ENCODE measurements around the gene FEM1A. TPM values are rescaled to one million over a fixed set of nuclear protein-coding genes. Genes with fewer than 3 reads are reported as not detected.
"Not testable (repeated sequence)": the region's sequence is repeated elsewhere in the genome, so short reads cannot be mapped to it uniquely, and the experiment has no call there.

FEM1A gene
- 11.6 and 16.9 TPM in 2 replicates for total RNA-seq

GRCh38 chr19:4791183-4792018, at the start of gene FEM1A:
Gene FEM1A (plus strand): TSS chr19:4791734. CDS start chr19:4791855, 121 bp downstream.
- DNase-seq (ENCODE audit: low read depth in 2 of 2) = peak; percentile 100

GRCh38 chr19:4742723-4743646, 48.5 kb upstream of the FEM1A start:
- DNase-seq (ENCODE audit: low read depth in 2 of 2) = no peak

GRCh38 chr19:4744451-4745174, 46.9 kb upstream of the FEM1A start:
- DNase-seq (ENCODE audit: low read depth in 2 of 2) = peak in 1 of 2 donors; percentile 36

- DNase-seq (ENCODE audit: low read depth in 2 of 2) = not testable (repeated sequence)
Observed at GRCh38 chr19:4745175-4745574, 46.4 kb upstream of the FEM1A start.

GRCh38 chr19:4745986-4746385, 45.5 kb upstream of the FEM1A start:
- DNase-seq (ENCODE audit: low read depth in 2 of 2) = no peak

GRCh38 chr19:4748185-4748584, 43.3 kb upstream of the FEM1A start:
- DNase-seq (ENCODE audit: low read depth in 2 of 2) = no peak

- no peak for DNase-seq (ENCODE audit: low read depth in 2 of 2)
Observed at GRCh38 chr19:4748589-4748988, 42.9 kb upstream of the FEM1A start.

GRCh38 chr19:4749870-4750590, 41.5 kb upstream of the FEM1A start:
- DNase-seq (ENCODE audit: low read depth in 2 of 2) = no peak

- DNase-seq (ENCODE audit: low read depth in 2 of 2) = no peak
Observed at GRCh38 chr19:4754248-4754647, 37.3 kb upstream of the FEM1A start.

GRCh38 chr19:4755459-4755858, 36.1 kb upstream of the FEM1A start:
- no peak for DNase-seq (ENCODE audit: low read depth in 2 of 2)

- no peak for DNase-seq (ENCODE audit: low read depth in 2 of 2)
Observed at GRCh38 chr19:4758082-4758481, 33.5 kb upstream of the FEM1A start.

GRCh38 chr19:4758659-4759058, 32.9 kb upstream of the FEM1A start:
- no peak for DNase-seq (ENCODE audit: low read depth in 2 of 2)

- peak; percentile 69 to 80 for DNase-seq (ENCODE audit: low read depth in 2 of 2)
Observed at GRCh38 chr19:4759388-4760284, 31.9 kb upstream of the FEM1A start.

GRCh38 chr19:4760285-4760650, 31.3 kb upstream of the FEM1A start:
- DNase-seq (ENCODE audit: low read depth in 2 of 2) = no peak

GRCh38 chr19:4763021-4763420, 28.5 kb upstream of the FEM1A start:
- DNase-seq (ENCODE audit: low read depth in 2 of 2) = no peak

- no peak for DNase-seq (ENCODE audit: low read depth in 2 of 2)
Observed at GRCh38 chr19:4764393-4764660, 27.2 kb upstream of the FEM1A start.

GRCh38 chr19:4768934-4769777, 22.4 kb upstream of the FEM1A start:
- peak; percentile 61 to 84 for DNase-seq (ENCODE audit: low read depth in 2 of 2)

- no peak for DNase-seq (ENCODE audit: low read depth in 2 of 2)
Observed at GRCh38 chr19:4772566-4772965, 19.0 kb upstream of the FEM1A start.

GRCh38 chr19:4773047-4773640, 18.4 kb upstream of the FEM1A start:
- no peak for DNase-seq (ENCODE audit: low read depth in 2 of 2)
